Activated naive CD8-positive, alpha-beta T cell (primary cell): ENCODE results near the gene RECQL5.

Source experiments
- H3K27ac Mint-ChIP-seq: one replicate; pipeline ENCODE4 v1.8.0; 2021; ENCODE audit warnings: mixed read lengths
- H3K27me3 Mint-ChIP-seq: one replicate; pipeline ENCODE4 v1.8.0; 2021; ENCODE audit warnings: mixed read lengths
- H3K36me3 Mint-ChIP-seq: one replicate; pipeline ENCODE4 v1.8.0; 2021; ENCODE audit warnings: mixed read lengths
- H3K4me1 Mint-ChIP-seq: one replicate; pipeline ENCODE4 v1.8.0; 2021; ENCODE audit warnings: low read depth, mixed read lengths
- H3K4me3 Mint-ChIP-seq: one replicate; pipeline ENCODE4 v1.8.0; 2021; ENCODE audit warnings: mild to moderate bottlenecking, mixed read lengths
- H3K9me3 Mint-ChIP-seq: one replicate; pipeline ENCODE4 v1.8.0; 2021; ENCODE audit warnings: low read depth, mixed read lengths

RECQL5 gene

DNA sequence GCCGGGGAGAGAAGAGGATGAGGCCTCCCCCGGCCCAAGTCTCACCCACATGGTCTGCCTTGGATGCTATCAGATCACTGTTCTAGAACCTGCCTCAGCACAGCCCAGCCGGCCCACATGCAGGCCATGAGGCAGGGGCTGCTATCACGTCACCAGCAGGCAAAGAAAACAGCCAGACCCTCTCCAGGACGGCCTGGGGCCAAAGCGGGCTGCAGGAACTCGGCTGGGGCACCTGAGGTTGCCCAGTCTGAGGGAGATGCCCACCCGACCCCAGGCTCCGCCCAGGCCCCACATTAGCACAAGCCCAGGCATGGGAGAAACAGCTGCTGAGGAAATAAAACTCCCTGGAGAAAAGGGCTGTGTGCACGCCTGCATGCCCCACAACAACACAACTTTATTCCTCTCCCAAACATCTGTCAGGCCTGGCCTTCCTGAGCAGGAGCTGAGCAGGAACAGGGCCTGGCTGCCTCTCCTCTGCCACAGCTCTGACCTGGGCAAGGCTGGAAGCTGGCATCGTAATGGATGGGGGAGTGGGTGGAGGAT lies 40.4 kb downstream of the RECQL5 start:
- H3K27ac Mint-ChIP-seq: no peak overlapping the region
- H3K27me3 Mint-ChIP-seq: no peaks in the 10 kb centered on the region
- H3K9me3 Mint-ChIP-seq: no peaks in the 10 kb centered on the region

DNA sequence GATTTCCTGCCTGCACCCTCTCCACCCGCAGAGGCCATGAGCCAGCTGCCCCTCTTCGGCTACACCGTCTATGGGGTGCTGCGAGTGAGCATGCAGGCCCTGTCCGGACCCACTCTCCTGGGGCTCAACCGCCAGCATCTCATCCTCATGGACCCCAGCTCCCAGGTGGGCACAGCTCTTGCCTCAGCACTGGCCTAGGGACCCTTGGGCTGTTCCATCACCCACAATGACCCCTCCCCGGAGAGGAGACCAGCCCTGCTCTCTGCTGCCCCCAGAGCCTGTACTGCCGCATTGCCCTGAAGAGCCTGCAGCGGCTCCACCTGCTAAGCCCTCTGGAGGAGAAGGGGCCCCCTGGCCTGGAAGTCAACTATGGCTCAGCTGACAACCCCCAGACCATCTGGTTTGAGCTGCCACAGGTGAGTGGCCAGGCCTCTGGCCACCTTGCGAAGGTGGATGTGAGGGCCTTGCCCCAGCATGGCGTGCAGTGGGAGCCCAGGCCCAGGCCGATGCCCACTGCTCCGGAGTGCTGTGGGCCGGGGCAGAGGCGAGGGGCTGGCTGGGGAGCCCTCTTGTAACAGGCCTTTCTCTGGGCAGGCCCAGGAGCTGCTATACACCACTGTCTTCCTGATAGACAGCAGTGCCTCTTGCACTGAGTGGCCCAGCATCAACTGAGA lies 41.0 kb downstream of the RECQL5 start:
- Mint-ChIP-seq H3K9me3 (no peaks in the 10 kb centered on the region), H3K27me3 (no peaks in the 10 kb centered on the region), H3K36me3 (no peaks in the 10 kb centered on the region), H3K27ac (no peak overlapping the region), H3K4me3 (no peak overlapping the region), H3K4me1 (no peaks in the 10 kb centered on the region)

More for the DNA sequence above, 40.4 kb downstream of the RECQL5 start:
- no peak overlapping the region for H3K4me3 Mint-ChIP-seq
- H3K36me3 Mint-ChIP-seq: no peaks in the 10 kb centered on the region
- no peaks in the 10 kb centered on the region for H3K4me1 Mint-ChIP-seq

DNA sequence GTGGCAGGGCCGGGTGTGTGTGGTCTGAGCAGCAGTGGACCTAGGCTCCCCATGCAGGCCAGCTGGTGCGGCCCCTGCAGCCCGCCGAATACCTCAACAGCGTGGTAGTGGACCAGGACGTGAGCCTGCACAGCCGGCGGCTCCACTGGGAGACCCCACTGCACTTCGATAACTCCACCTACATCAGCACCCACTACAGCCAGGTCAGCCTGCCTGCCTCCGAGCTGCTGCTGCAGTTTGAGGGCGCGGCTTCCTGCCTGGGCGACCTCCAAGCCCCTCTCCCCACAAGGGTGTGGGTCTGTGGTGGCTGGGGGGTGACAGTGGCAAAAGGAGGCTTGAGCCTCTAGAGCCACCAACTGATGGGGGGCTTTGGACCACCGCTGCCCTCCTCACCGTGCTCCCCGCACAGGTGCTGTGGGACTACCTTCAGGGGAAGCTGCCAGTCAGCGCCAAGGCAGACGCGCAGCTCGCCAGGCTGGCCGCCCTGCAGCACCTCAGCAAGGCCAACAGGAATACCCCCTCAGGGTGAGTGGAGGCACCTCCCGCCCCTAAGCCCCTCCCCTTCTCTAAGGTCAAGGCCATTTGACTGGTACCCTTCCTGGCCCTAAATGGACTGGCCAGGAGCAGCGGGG lies 42.1 kb downstream of the RECQL5 start:
- H3K4me1 Mint-ChIP-seq: no peaks in the 10 kb centered on the region
- no peaks in the 10 kb centered on the region for H3K9me3 Mint-ChIP-seq
- H3K36me3 Mint-ChIP-seq: no peaks in the 10 kb centered on the region
- H3K4me3 Mint-ChIP-seq: no peak overlapping the region
- H3K27ac Mint-ChIP-seq: no peak overlapping the region
- no peaks in the 10 kb centered on the region for H3K27me3 Mint-ChIP-seq

DNA sequence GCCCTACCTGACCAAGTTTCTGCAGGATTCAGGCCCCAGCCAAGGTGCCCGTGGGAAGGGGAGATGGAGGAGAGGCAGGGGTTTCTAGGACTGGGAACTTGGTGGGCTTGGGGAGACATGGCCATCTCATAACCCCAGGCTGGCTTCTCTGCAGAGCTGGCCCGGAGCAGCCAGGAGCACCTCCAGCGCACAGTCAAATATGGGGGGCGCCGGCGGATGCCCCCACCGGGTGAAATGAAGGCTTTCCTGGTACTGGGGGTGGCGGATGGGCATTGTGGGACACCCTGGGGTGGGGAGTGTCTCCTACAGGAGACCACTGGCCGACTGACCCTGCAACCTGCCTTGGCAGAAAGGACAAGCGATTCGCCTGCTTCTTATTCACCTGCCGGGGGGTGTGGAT lies 42.9 kb downstream of the RECQL5 start:
- H3K4me3 Mint-ChIP-seq: no peak overlapping the region
- H3K36me3 Mint-ChIP-seq: no peaks in the 10 kb centered on the region
- H3K27ac Mint-ChIP-seq: no peak overlapping the region
- H3K4me1 Mint-ChIP-seq: no peaks in the 10 kb centered on the region
- H3K27me3 Mint-ChIP-seq: no peaks in the 10 kb centered on the region
- no peaks in the 10 kb centered on the region for H3K9me3 Mint-ChIP-seq

DNA sequence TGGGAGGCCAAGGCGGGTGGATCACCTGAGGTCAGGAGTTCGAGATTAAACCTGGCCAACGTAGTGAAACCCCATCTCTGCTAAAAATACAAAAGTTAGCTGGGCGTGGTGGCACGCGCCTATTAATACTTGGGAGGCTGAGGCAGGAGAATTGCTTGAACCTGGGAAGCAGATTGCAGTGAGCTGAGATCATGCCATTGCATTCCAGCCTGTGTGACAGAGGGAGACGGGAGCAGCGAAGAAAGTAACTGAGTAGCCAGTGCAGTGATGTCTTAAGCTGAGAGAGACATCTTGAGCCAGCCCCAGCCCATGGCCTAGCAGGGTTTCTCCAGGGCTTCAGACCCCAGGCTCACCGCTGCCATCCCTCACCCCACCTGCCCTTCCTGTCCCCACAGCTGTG lies 43.6 kb downstream of the RECQL5 start:
- Mint-ChIP-seq H3K4me1 (no peaks in the 10 kb centered on the region), H3K27ac (no peak overlapping the region), H3K36me3 (no peaks in the 10 kb centered on the region), H3K4me3 (no peak overlapping the region), H3K27me3 (no peaks in the 10 kb centered on the region), H3K9me3 (no peaks in the 10 kb centered on the region)

DNA sequence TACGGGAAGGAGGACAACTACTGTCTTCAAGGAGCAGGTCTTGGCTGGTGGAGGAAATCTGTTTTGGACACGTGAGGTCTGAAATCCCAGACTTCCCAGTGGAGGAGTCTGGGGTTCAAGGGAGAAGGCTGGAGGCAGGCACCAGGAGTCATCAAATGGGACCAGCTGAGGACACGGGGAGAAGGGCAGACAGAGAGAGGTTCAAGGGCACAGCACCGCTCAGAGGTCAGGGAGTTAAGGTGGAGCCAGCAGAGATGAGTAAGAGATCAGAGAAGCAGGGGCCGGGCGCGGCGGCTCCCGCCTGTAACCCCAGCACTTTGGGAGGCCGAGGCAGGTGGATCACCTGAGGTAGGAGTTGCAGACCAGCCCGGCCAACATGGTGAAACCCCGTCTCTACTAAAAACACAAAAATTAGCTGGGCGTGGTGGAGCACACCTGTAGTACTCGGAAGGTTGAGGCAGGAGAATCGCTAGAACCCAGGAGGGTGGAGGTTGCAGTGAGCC lies 44.1 kb downstream of the RECQL5 start:
- Mint-ChIP-seq H3K27me3 (no peaks in the 10 kb centered on the region), H3K4me1 (no peaks in the 10 kb centered on the region), H3K36me3 (no peaks in the 10 kb centered on the region), H3K27ac (no peak overlapping the region), H3K4me3 (no peak overlapping the region), H3K9me3 (no peaks in the 10 kb centered on the region)

DNA sequence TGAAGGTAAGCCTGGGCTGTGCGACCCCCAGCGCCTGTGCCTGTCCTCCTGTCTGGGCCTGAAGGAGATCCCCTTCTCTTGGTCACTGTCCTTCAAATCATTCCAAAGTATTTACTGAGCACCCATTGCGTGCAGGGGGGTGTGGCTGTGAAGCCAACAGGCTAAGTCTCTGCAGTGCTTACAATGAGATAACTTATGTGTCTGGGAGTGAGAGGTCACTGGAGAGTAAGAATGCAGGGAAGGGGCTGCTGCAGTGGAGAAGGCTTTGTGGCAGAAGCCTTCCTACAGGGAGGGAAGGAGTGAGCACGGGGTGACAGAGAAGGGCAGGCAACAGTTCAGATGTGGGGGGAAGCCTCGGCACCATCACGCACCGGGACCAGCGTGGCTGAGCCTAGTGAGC lies 44.9 kb downstream of the RECQL5 start:
- no peak overlapping the region for H3K4me3 Mint-ChIP-seq
- no peaks in the 10 kb centered on the region for H3K4me1 Mint-ChIP-seq
- no peaks in the 10 kb centered on the region for H3K9me3 Mint-ChIP-seq
- peak overlapping the region; percentile 64 for H3K27ac Mint-ChIP-seq
- H3K27me3 Mint-ChIP-seq: no peaks in the 10 kb centered on the region
- H3K36me3 Mint-ChIP-seq: no peaks in the 10 kb centered on the region

DNA sequence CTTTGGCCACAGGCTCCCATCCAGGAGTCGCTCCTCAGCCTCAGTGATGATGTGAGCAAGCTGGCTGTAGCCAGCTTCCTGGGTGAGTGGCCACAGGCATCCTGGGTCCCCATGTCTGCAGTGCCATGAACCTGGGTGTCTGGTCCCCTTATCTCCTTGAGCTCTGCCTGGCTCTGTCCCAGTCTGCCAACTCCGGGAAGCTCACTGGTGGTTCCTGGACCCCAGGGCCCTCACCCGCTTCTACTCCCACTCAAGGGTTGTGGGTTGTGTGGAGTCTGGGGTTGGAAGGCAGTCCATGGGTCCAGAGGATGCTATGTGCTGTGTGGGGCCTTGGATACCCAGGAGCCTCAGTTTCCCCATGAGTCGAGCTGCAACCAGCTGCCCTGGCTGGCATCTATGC lies 45.5 kb downstream of the RECQL5 start:
- Mint-ChIP-seq H3K4me1 (no peaks in the 10 kb centered on the region), H3K27ac (no peak overlapping the region), H3K4me3 (no peak overlapping the region), H3K9me3 (no peaks in the 10 kb centered on the region), H3K27me3 (no peaks in the 10 kb centered on the region), H3K36me3 (no peaks in the 10 kb centered on the region)

DNA sequence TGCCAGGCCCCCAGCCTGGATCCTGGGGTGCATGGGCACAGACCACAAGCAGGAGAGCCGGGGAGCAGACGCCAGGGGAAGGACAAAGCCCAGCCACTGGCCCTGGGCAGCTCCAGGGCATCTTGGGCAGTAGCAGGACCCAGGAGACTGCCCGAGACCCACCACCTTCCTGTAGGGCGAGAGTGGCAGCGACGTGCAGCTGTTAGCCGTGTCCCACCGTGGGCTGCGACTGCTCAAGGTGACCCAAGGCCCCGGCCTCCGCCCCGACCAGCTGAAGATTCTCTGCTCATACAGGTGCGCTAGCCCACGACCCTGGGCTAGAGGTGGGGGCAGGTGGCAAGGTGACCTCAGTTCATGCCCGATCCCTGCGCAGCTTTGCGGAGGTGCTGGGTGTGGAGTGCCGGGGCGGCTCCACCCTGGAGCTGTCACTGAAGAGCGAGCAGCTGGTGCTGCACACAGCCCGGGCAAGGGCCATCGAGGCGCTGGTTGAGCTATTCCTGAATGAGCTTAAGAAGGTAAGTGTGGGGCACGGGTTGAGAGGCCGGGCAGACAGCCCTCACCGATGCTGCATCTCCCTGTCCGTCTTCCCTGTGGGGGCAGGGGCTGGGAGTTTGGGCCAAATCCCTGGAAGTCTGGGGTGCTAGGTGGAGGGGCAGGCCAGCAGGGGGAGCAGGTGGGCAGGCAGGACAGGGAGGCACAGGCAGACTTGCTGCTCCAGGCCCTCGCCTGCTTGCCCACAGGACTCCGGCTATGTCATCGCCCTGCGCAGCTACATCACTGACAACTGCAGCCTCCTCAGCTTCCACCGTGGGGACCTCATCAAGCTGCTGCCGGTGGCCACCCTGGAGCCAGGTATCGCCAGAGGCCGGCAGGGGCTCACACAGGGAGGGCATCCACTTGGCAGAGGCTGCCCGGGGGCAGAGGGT lies 47.2 kb downstream of the RECQL5 start:
- H3K27ac Mint-ChIP-seq: no peak overlapping the region

DNA sequence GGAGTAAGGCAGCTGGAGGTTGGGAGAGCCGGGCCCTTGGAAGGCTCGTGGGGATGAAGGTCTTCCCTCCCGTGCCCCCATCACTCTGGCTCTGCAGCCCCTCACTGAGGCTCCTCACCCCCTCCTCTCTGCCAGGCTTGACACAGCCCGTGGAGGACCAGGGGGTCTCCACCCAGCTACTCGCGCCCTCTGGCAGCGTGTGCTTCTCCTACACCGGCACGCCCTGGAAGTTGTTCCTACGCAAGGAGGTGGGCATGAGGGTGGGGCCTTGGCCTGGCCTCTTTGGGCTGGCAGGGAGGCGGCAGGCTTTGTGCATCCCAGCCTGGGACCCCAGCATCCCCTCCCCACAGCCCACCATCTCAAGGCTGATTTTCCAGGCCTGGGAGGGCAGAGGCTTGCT lies 49.3 kb downstream of the RECQL5 start:
- Mint-ChIP-seq H3K4me3 (no peak overlapping the region), H3K27ac (no peak overlapping the region), H3K4me1 (no peaks in the 10 kb centered on the region), H3K9me3 (no peaks in the 10 kb centered on the region), H3K27me3 (no peaks in the 10 kb centered on the region), H3K36me3 (no peaks in the 10 kb centered on the region)

More for the DNA sequence above, 47.2 kb downstream of the RECQL5 start:
- no peak overlapping the region for H3K4me3 Mint-ChIP-seq
- no peaks in the 10 kb centered on the region for H3K9me3 Mint-ChIP-seq
- no peaks in the 10 kb centered on the region for H3K36me3 Mint-ChIP-seq
- H3K27me3 Mint-ChIP-seq: no peaks in the 10 kb centered on the region
- no peaks in the 10 kb centered on the region for H3K4me1 Mint-ChIP-seq

DNA sequence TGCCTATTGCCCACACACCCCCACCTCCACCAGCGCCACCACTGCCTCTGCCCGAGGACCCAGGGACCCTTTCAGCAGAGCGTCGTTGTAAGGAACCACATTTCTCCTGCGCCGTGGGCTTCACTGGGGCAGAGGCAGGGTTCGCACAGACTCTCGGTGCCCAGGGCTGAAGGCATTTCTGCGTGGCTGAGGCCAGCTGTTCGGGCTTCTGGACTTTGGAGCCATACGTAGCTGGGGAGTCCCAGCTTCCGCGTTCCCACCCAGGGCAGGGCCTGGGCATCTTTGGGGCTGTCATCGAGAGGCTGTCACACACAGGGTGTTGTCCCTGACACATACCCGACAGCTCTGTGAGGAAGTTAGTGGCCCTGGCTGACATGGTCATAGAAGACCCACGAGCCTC lies 49.7 kb downstream of the RECQL5 start:
- Mint-ChIP-seq H3K4me1 (no peaks in the 10 kb centered on the region), H3K9me3 (no peaks in the 10 kb centered on the region), H3K4me3 (no peak overlapping the region), H3K36me3 (no peaks in the 10 kb centered on the region), H3K27ac (no peak overlapping the region), H3K27me3 (no peaks in the 10 kb centered on the region)

DNA sequence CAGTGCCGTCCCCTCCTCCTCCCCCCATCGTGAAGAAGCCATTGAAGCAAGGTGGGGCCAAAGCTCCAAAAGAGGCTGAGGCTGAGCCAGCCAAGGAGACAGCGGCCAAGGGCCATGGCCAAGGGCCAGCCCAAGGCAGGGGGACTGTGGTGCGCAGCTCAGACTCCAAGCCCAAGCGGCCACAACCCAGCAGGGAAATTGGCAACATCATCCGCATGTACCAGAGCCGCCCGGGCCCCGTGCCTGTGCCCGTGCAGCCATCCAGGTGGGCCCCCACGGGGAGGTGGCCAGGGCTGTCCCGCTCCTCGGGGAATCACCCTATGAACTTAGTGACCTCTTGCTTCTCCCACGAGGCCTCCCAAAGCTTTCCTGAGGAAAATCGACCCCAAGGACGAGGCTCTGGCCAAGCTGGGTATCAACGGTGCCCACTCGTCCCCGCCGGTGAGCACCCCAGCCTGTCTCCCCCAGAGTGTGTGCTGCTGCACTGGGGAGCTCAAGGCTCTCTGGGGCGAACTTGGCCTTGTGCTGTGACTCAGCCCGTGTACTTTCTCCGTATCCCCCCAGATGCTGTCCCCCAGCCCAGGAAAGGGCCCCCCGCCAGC lies 50.3 kb downstream of the RECQL5 start:
- Mint-ChIP-seq H3K27ac (no peak overlapping the region), H3K36me3 (peaks cover 2% of the 10 kb centered on the region), H3K4me3 (no peak overlapping the region), H3K4me1 (no peaks in the 10 kb centered on the region), H3K9me3 (no peaks in the 10 kb centered on the region), H3K27me3 (no peaks in the 10 kb centered on the region)

DNA sequence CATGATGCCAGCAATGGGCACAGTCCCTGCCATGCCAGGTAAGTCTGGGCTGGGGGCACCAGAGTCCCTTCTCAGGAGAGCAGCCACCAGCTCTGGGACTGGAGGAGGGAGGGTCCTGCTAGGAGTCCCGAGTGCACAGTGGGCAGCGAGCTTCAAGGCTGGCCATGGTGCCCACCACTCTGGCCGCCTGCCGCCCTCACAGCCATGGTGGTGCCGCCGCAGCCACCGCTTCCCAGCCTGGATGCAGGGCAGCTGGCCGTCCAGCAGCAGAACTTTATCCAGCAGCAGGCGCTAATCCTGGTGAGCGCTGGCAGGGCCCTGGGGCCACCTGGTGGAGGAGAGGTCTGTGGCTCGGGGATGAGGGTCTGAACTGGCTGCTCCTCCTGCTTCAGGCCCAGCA lies 51.7 kb downstream of the RECQL5 start:
- Mint-ChIP-seq H3K36me3 (peaks cover 2% of the 10 kb centered on the region), H3K27me3 (no peaks in the 10 kb centered on the region), H3K4me3 (no peak overlapping the region), H3K4me1 (no peaks in the 10 kb centered on the region), H3K27ac (no peak overlapping the region), H3K9me3 (no peaks in the 10 kb centered on the region)

DNA sequence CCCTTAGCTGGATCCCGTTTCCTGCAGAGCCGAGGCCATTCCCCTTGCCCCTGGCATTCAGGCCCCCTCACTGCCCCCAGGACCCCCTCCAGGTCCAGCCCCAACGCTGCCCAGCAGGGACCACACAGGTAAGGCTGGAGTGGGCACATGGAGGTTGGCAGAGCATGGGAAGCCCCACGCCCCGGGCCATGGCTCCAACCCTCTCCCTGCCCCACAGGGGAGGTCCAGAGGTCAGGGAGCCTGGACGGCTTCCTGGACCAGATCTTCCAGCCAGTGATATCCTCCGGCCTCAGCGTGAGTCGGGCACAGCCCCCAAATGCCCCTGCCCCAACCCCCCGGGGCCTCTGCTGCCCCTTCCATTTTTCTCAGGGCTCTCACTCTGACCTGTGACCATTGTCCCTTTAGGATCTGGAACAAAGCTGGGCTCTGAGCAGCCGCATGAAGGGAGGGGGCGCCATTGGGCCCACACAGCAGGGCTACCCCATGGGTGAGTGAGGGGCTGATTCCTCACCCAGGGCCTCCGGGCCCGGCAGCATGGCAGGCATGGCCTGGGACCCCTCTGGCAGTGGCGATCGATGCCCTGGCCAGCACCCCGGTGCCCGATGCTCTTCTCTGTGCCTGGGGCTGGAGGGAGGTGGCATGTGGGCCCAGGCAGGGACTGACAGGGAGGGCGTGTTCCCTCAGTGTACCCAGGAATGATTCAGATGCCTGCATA lies 52.2 kb downstream of the RECQL5 start:
- Mint-ChIP-seq H3K9me3 (no peaks in the 10 kb centered on the region), H3K36me3 (peaks cover 2% of the 10 kb centered on the region), H3K4me1 (no peaks in the 10 kb centered on the region), H3K27ac (no peak overlapping the region), H3K4me3 (no peak overlapping the region), H3K27me3 (no peaks in the 10 kb centered on the region)
